ENCODE measurements around the gene TRPV4. TPM values are rescaled to one million over a fixed set of nuclear protein-coding genes. Genes with fewer than 3 reads are reported as not detected.
A peak's percentile ranks its signal among the peaks of the same experiment; 100 is the strongest.

The TRPV4 gene
- total and polyA plus RNA-seq, 10 of the 15 experiments (the other 5 are each of a cell fraction or from before 2014, with no cell fraction given), result not detected

GRCh38 chr12:109861689-109862314 lies 28.6 kb upstream of the TRPV4 start:
- Histone ChIP-seq H3K36me3 (ENCODE audit: control insufficient read depth in 2 of 2, insufficient read depth in 2 of 2, low read length in 1 of 2) (peaks cover 0 to 6% of the 10 kb centered on the region in 2 experiments; a peak in 2 of 4 replicates), H3K27me3 (replicated peaks in 1 of 2; ENCODE audit: control insufficient read depth in 2 of 2, insufficient read depth in 2 of 2, low read length in 1 of 2) (no peaks in the 10 kb centered on the region), H4K20me1 (ENCODE audit: control insufficient read depth, insufficient read depth) (no peaks in the 10 kb centered on the region), H3K4me3 (no peak overlapping the region), H2AFZ (ENCODE audit: control insufficient read depth, low read depth, low read length) (no peak overlapping the region), H3K27ac (ENCODE audit: control insufficient read depth, insufficient read depth) (no peak overlapping the region), H3K4me1 (ENCODE audit: control insufficient read depth, insufficient read depth, low read length) (peaks cover 5% of the 10 kb centered on the region), H3K9ac (ENCODE audit: control insufficient read depth, insufficient read depth, low read length) (no peak overlapping the region), H3K4me2 (ENCODE audit: control insufficient read depth, insufficient read depth) (no peak overlapping the region), H3K79me2 (ENCODE audit: control insufficient read depth, insufficient read depth, low read length) (no peaks in the 10 kb centered on the region), H3K9me3 (replicated peaks; ENCODE audit: control insufficient read depth, insufficient read depth, low read length) (no peaks in the 10 kb centered on the region)
- TF ChIP-seq NR2F1 (conservative IDR thresholded peaks at IDR 0.05), result peak; percentile 72
- no peak for TF ChIP-seq ATF2 (IDR thresholded peaks at IDR 0.05; ENCODE audit: low read length)
- SMC1A ChIA-PET (ENCODE audit: uncharacterized antibody, unreplicated experiment), result interaction anchor here (1.8 kb wide), 1 partner anchor 8 kb away, joined by 4 read pairs; no protein-coding TSS in a partner anchor
- no peak for FAIRE-seq
- POLR2A ChIA-PET, result no interaction called here
- ATAC-seq, result peak; percentile 32; the same call in 2 of the 3 replicates
- RAD21 ChIA-PET (ENCODE audit: unreplicated experiment), result no interaction called here
- CTCF ChIA-PET, result interaction anchor here (1.1 kb wide), 1 partner anchor 10 kb away, joined by 4 read pairs; no protein-coding TSS in a partner anchor
- BruUV-seq (replicated peaks), result no TSS peak
- WGBS (ENCODE audit: insufficient coverage, insufficient replicate concordance, low lambda C conversion rate, missing lambda C conversion rate), result 82% methylated on average over 17 of the region's 17 CpGs
- no peak for DNase-seq (ENCODE audit: low read depth, low spot score)
- intact Hi-C loops (cut with micrococcal nuclease; ENCODE audit: unreplicated experiment) (no loop called here), in situ Hi-C loops (cut with MboI) (no loop called here)

GRCh38 chr12:109860977-109861376 lies 27.8 kb upstream of the TRPV4 start:
- H3K4me2 ChIP-seq (ENCODE audit: control insufficient read depth, insufficient read depth), result no peak overlapping the region
- peaks cover 1 to 6% of the 10 kb centered on the region in 2 experiments; a peak in 3 of 4 replicates for H3K36me3 ChIP-seq (ENCODE audit: control insufficient read depth in 2 of 2, insufficient read depth in 2 of 2, low read length in 1 of 2)
- WGBS (ENCODE audit: insufficient coverage, insufficient replicate concordance, low lambda C conversion rate, missing lambda C conversion rate), result 64% methylated on average over 5 of the region's 5 CpGs
- intact Hi-C loops (cut with micrococcal nuclease; ENCODE audit: unreplicated experiment), result no loop called here
- H4K20me1 ChIP-seq (ENCODE audit: control insufficient read depth, insufficient read depth), result no peaks in the 10 kb centered on the region
- no peak for DNase-seq (ENCODE audit: low read depth, low spot score)
- FAIRE-seq, result no peak
- no peak for ATAC-seq
- H2AFZ ChIP-seq (ENCODE audit: control insufficient read depth, low read depth, low read length), result no peak overlapping the region
- no peaks in the 10 kb centered on the region for H3K27me3 ChIP-seq (replicated peaks in 1 of 2; ENCODE audit: control insufficient read depth in 2 of 2, insufficient read depth in 2 of 2, low read length in 1 of 2)
- no TSS peak for BruUV-seq (replicated peaks)
- no peak overlapping the region for H3K9ac ChIP-seq (ENCODE audit: control insufficient read depth, insufficient read depth, low read length)
- POLR2A ChIA-PET, result no interaction called here
- H3K4me1 ChIP-seq (ENCODE audit: control insufficient read depth, insufficient read depth, low read length), result peaks cover 5% of the 10 kb centered on the region
- RAD21 ChIA-PET (ENCODE audit: unreplicated experiment), result interaction anchor here (1.1 kb wide), 1 partner anchor 70 kb away, joined by 4 read pairs; no protein-coding TSS in a partner anchor
- no peak overlapping the region for H3K4me3 ChIP-seq
- no peak overlapping the region for H3K27ac ChIP-seq (ENCODE audit: control insufficient read depth, insufficient read depth)
- H3K79me2 ChIP-seq (ENCODE audit: control insufficient read depth, insufficient read depth, low read length), result no peaks in the 10 kb centered on the region
- CTCF ChIA-PET, result interaction anchor here (1.1 to 3.7 kb wide), 2 partner anchors 9 to 13 kb away, joined by 4 to 11 read pairs; no protein-coding TSS in a partner anchor
- in situ Hi-C loops (cut with MboI), result no loop called here
- SMC1A ChIA-PET (ENCODE audit: uncharacterized antibody, unreplicated experiment), result no interaction called here
- H3K9me3 ChIP-seq (replicated peaks; ENCODE audit: control insufficient read depth, insufficient read depth, low read length), result no peaks in the 10 kb centered on the region
- TF ChIP-seq EED (IDR thresholded peaks at IDR 0.05; ENCODE audit: low read depth), result no peak
- no peak for TF ChIP-seq GATAD2B (conservative IDR thresholded peaks at IDR 0.05; ENCODE audit: low read depth)
- TF ChIP-seq MEF2A (IDR thresholded peaks at IDR 0.05; ENCODE audit: insufficient read depth, low read depth, low read length), result no peak
- TF ChIP-seq KAT2A (conservative IDR thresholded peaks at IDR 0.05; ENCODE audit: control insufficient read depth, low read depth, low read length), result no peak
- TF ChIP-seq ZNF384 (IDR thresholded peaks at IDR 0.05; ENCODE audit: borderline replicate concordance, low read depth, low read length), result no peak
- no peak for TF ChIP-seq ASH2L (IDR thresholded peaks at IDR 0.05; ENCODE audit: borderline replicate concordance, low read depth)
- no peak for TF ChIP-seq IRF5 (IDR thresholded peaks at IDR 0.05; ENCODE audit: borderline replicate concordance)
- no peak for TF ChIP-seq ZNF687 (IDR thresholded peaks at IDR 0.05)

Measured in GM12878 (cell line).